DMS53 treated with DMSO at 0.1 percent for 48 hours (cell line): ENCODE data around the gene IRAG1.

Experiments
- DNase-seq: peaks from one replicate; lab custom pipeline; 2025; ENCODE audit not compliant: unreplicated experiment; lab: John Stamatoyannopoulos, UW

IRAG1 gene, protein sequence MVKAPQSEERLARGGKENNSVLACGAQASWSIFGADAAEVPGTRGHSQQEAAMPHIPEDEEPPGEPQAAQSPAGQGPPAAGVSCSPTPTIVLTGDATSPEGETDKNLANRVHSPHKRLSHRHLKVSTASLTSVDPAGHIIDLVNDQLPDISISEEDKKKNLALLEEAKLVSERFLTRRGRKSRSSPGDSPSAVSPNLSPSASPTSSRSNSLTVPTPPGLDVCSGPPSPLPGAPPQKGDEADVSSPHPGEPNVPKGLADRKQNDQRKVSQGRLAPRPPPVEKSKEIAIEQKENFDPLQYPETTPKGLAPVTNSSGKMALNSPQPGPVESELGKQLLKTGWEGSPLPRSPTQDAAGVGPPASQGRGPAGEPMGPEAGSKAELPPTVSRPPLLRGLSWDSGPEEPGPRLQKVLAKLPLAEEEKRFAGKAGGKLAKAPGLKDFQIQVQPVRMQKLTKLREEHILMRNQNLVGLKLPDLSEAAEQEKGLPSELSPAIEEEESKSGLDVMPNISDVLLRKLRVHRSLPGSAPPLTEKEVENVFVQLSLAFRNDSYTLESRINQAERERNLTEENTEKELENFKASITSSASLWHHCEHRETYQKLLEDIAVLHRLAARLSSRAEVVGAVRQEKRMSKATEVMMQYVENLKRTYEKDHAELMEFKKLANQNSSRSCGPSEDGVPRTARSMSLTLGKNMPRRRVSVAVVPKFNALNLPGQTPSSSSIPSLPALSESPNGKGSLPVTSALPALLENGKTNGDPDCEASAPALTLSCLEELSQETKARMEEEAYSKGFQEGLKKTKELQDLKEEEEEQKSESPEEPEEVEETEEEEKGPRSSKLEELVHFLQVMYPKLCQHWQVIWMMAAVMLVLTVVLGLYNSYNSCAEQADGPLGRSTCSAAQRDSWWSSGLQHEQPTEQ

DNA sequence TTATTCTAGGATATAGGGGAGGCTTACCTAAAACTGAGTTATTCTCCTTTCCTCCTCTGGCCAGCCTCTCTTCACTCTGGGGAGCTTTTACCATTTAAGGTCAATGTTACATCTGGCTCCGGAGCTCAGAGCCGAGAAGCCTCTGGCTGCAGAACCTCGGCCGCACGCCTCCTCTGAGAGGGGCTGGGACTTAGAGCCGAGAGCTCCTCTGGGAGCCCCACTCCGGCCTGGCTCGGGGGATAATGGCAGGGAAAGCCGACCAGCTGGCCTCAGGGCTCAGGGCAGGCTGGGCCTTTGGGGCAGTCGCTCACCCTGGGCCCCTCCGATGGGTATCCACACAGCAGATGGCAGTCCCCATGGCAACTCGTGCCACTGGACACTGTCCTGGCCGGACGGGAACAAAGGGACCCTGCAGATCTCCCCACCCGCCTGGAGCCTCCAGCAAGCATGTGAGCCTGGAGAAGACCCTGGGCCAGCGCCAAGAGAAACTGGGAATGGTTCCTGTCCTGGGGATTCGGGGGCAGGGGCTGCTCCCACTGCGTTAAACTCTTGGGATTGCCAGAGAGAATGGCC lies at the start of gene IRAG1:
TSS of gene IRAG1 (minus strand) at position 247 of the 573 bp plus-strand sequence. CDS start at position 94, 153 bp downstream.
- no peak for DNase-seq

DNA sequence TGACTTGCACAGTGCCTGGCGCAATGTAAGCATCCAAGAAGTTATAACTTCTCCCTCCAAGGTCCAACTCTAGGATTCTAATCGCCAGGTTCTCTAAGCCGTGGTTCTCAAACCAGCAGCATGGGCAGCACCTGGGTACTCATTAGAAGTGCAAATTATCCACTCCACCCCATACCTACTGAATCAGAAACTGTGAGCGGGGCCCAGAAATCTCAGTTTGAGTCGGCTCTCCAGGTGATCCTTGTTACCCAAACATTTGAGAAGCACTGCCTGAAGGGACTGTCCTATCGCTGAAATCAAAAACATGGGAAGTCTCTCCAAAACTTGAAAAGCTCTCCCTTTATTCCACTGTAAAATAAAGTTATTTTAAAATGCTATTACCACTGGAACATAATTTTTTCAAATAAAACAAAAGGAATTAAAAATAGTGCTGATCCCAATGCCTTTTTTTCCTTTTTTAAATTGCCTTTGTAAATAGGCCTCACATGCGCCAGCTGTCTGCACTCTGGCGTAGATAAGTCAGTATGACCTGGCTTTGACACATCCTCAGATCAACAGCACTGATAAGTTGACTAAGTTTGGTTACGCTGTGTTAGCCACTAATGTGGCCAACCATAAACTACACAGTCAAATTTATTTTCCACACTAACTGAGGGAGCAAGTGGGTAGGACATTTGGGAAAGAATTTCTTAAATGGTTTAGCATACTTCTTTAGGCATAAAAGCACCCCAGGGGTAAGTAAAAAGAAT lies 49.1 kb upstream of the IRAG1 start:
- DNase-seq, result no peak

DNA sequence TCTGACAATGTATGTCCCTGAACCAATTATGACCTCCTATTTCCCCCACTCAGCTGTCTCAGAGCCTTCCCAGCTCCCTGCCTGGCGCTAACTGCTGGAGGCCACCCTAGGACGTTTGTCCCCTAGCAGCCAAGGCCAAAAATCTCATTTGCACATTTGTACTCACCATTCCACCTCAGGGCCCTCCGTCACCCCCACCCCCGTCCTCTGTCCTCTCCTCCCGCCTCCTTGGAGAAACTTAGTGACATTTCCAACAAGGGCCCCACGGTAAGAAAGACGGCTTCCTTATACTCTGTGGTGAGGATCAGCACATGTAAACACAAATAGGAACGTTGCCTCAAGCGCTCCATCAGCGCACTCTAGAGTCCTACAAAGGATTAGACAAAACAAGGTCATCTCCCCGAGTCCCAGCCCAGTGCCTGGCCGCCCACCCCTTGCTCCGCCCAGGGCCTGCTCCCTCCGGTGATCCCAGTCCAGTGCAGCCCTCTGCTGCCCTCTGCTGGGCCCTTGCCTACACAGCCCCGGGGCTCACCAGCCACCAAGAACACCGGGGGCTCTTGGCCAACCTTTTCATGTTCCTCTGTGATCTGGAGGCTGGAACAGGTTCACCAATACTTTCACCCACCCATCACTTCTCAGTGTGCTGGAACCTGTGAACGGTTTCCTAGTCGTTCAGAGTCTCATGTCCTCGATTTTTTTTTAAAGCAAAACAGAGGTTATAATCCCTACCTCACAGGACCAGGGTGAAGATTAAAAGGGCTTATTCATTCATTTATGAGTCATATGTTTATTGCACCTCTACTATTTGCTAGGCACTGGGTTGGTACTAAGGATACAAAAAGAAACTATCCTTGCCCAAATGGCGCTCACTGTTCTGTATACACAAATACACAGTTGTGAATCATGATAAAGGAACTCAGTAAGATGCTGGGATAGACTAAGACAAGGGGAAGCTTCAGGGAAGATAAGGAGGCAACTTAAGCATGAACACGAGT lies 42.2 kb upstream of the IRAG1 start:
- peak; percentile 85 for DNase-seq

- no peak for DNase-seq
Measured at GRCh38 chr11:10731064-10731680, 37.6 kb upstream of the IRAG1 start.

GRCh38 chr11:10730151-10730550 lies 36.6 kb upstream of the IRAG1 start:
- no peak for DNase-seq

- DNase-seq, result no peak
Measured at GRCh38 chr11:10728789-10729472, 35.4 kb upstream of the IRAG1 start.

DNA sequence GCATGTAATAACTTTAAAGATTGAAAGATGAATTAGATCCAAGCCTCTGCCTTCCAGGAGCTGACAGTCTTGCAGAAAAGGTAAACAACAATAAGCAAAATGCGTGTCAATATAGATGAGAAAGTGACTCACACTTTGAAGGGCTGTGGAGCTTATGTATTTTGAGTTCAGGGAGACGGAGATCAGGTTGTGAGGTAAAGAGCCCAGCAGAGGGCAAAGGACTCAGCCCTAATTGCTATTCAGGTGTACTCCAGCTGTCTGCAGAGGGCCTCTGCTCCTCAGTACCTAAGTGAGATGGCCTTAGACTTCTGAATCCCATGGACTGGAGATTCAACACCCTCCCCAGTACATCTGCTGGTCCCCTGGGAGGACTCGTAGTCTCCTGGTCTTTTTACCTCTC lies 34.6 kb upstream of the IRAG1 start:
- no peak for DNase-seq

DNA sequence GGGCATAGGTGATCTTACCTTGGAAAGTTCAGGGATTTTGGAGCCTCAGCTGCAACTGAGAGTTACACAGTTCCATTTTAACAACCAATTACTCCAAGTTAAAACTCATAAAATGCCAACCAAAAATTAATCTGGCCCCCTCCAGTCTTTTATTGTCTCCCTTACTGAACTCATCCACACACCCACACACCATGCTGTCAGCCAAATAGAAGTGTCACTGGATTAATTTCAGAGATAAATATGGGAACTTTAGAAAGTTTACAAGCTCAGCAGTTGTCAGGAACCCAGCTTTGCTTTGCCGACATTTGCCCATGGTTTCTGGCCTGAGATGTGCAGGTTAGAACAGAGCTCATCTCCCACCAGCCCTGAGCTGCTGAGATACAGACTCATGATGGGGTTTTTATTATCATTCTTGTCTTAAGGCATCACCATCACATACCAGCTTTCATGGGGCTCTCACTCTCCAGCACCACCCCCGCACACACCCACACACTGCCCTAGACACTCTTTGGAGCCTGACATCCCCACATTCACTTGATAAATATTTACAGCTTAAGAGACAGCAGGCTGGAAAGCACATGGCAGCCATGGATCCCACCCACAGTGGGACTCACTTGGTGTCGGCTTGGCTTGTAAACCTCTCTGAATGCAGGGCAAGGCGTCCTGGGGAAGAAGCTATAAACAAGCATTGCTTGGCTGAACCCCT lies 33.7 kb upstream of the IRAG1 start:
- no peak for DNase-seq

DNA sequence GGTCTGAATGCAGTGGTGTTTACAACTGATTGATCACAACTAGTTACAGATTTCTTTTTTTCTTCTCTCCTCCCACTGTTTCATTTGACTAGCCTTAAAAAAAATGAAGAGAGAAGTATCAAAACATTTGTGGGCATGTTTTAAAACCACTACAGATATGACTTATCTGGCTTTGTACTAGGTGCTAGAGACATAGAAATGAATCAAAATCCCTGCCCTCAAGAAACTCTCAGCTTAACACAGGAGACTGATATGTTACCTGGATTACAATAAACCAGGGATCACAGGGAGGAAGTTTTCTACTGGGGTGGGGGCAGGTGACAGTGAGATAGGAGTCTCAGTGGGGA lies 32.3 kb upstream of the IRAG1 start:
- no peak for DNase-seq

GRCh38 chr11:10725114-10725906 lies 31.8 kb upstream of the IRAG1 start:
- DNase-seq, result no peak

- no peak for DNase-seq
Measured at GRCh38 chr11:10722307-10722706, 28.8 kb upstream of the IRAG1 start.

GRCh38 chr11:10720881-10721376 lies 27.4 kb upstream of the IRAG1 start:
- no peak for DNase-seq

- DNase-seq, result no peak
Measured at GRCh38 chr11:10719616-10720015, 26.1 kb upstream of the IRAG1 start.

GRCh38 chr11:10716543-10717259 lies 23.1 kb upstream of the IRAG1 start:
- no peak for DNase-seq

DNA sequence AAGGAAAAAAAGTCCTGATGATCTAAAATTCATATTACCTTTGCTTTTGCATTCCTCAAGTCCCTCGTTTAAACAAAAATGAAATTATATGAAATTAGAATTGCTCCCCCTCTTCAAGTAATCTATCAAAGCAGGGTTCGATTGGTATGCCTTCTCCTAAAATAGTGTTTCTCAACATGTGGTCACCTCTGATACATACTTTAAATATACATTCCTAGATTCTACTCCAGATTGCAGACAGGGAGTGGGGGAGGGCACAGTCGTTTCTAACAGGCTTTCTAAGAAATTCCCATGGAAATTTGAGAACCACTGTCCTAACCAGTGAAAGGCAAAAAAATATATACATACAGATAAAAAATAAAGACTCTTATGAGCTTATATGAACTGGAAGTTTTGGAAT lies 22.6 kb upstream of the IRAG1 start:
- no peak for DNase-seq

- DNase-seq, result no peak
Measured at GRCh38 chr11:10715571-10715970, 22.0 kb upstream of the IRAG1 start.
